Measurements from ENCODE around the gene PPP1R37. TPM values are rescaled to one million over a fixed set of nuclear protein-coding genes. Genes with fewer than 3 reads are reported as not detected.

The PPP1R37 gene
- total and polyA plus RNA-seq, 2 donors (not counting 1 experiment from before 2014, with no cell fraction given), result 20.7 to 28.1 TPM

- Histone ChIP-seq H3K4me1 (ENCODE audit: control insufficient read depth in 2 of 2, insufficient read depth in 2 of 2, low read length in 2 of 2) (peaks cover 42 to 52% of the 10 kb centered on the region in 2 donors), H3K27me3 (replicated peaks in 1 of 4; ENCODE audit: control extremely low read depth in 1 of 4, control insufficient read depth in 3 of 4, insufficient read depth in 4 of 4, low read length in 3 of 4) (no peaks in the 10 kb centered on the region), H3K9me3 (ENCODE audit: control extremely low read depth in 1 of 3, control insufficient read depth in 2 of 3, insufficient read depth in 1 of 3, low read length in 2 of 3) (no peaks in the 10 kb centered on the region), H4K20me1 (ENCODE audit: control insufficient read depth, insufficient read depth, low read length, poor library complexity, severe bottlenecking) (peaks cover 17% of the 10 kb centered on the region), H3K36me3 (replicated peaks in 1 of 2; ENCODE audit: control extremely low read depth in 1 of 2, control insufficient read depth in 1 of 2, extremely low read depth in 1 of 2, insufficient read depth in 2 of 2, low read length in 1 of 2) (peaks cover 0 to 6% of the 10 kb centered on the region in 2 experiments), H3K4me2 (replicated peaks; ENCODE audit: low read depth, low read length, poor library complexity, severe bottlenecking) (peak overlapping the region; percentile 59), H2AFZ (ENCODE audit: insufficient read depth, low read depth, low read length, poor library complexity, severe bottlenecking) (no peak overlapping the region), H3K27ac (ENCODE audit: low read length in 2 of 2) (peak overlapping the region; percentile 8 to 28), H3K9ac (ENCODE audit: low read length) (peak overlapping the region; percentile 35), H3K4me3 (ENCODE audit: control extremely low read depth in 1 of 5, extremely low read depth in 1 of 5, insufficient read depth in 1 of 5, low read depth in 2 of 5, low read length in 4 of 5) (peak overlapping the region in 1 of 5 experiments; percentile 29), H3K79me2 (ENCODE audit: control insufficient read depth, insufficient read depth, low read length) (peaks cover 69% of the 10 kb centered on the region)
- Mint-ChIP-seq H3K9me3 (ENCODE audit: insufficient read depth) (no peaks in the 10 kb centered on the region), H3K4me3 (peak overlapping the region; percentile 83), H3K27me3 (no peaks in the 10 kb centered on the region), H3K4me1 (peaks cover 45% of the 10 kb centered on the region), H3K27ac (peak overlapping the region; percentile 78)
- intact Hi-C loops (cut with micrococcal nuclease), result loop anchor here (2.0 kb wide), 1 partner anchor 16 kb away; no protein-coding TSS in a partner anchor
- ATAC-seq (ENCODE audit: low read depth), result no peak
- WGBS (ENCODE audit: insufficient coverage), result 67% methylated on average over 12 of the region's 12 CpGs
- CTCF ChIA-PET, result interaction anchor here (0.7 to 1.9 kb wide), 6 partner anchors 10 to 61 kb away, joined by 3 to 6 read pairs (median 3); no protein-coding TSS in a partner anchor
- TF ChIP-seq EZH2 (IDR thresholded peaks at IDR 0.05; ENCODE audit: borderline replicate concordance, insufficient read depth, low read depth, low read length, poor library complexity, severe bottlenecking), result no peak
- TF ChIP-seq, protein P1, sequence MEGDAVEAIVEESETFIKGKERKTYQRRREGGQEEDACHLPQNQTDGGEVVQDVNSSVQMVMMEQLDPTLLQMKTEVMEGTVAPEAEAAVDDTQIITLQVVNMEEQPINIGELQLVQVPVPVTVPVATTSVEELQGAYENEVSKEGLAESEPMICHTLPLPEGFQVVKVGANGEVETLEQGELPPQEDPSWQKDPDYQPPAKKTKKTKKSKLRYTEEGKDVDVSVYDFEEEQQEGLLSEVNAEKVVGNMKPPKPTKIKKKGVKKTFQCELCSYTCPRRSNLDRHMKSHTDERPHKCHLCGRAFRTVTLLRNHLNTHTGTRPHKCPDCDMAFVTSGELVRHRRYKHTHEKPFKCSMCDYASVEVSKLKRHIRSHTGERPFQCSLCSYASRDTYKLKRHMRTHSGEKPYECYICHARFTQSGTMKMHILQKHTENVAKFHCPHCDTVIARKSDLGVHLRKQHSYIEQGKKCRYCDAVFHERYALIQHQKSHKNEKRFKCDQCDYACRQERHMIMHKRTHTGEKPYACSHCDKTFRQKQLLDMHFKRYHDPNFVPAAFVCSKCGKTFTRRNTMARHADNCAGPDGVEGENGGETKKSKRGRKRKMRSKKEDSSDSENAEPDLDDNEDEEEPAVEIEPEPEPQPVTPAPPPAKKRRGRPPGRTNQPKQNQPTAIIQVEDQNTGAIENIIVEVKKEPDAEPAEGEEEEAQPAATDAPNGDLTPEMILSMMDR (IDR thresholded peaks at IDR 0.05), result no peak
- POLR2A ChIA-PET, result no interaction called here
- DNase-seq, result no peak
Observed at GRCh38 chr19:45136507-45137178, 43.7 kb downstream of the PPP1R37 start.
